ENCODE data around the gene CEP120.

DNA sequence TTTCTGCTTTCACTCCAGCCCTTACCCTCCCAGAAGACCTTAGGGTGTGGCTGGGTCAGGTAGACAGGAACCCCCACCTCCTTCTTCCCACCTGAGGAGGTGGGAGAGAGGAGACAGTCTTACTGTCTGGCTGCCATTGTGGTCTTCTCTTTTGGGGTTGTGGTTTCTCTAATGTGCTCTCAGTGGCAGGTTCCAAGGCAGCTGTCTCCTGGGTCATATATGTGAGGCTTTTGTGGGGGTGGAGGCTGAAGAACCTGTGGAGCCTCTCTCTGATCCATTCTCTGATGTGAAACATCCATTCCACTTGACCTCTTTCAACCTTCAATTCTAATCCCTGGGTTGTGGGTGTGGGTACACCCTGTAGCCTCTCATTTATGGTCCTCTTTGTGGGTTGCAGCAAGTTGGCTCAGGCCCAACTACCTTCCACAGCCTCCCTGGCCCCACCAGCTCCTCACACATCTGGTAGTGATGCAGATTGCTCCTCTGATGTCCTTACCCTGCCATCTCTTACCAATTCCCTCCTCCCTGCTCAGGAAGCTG lies 118.4 kb downstream of the CEP120 start:
- no peak for TF ChIP-seq POLR2A (IDR thresholded peaks at IDR 0.05)
- TF ChIP-seq, protein P1, sequence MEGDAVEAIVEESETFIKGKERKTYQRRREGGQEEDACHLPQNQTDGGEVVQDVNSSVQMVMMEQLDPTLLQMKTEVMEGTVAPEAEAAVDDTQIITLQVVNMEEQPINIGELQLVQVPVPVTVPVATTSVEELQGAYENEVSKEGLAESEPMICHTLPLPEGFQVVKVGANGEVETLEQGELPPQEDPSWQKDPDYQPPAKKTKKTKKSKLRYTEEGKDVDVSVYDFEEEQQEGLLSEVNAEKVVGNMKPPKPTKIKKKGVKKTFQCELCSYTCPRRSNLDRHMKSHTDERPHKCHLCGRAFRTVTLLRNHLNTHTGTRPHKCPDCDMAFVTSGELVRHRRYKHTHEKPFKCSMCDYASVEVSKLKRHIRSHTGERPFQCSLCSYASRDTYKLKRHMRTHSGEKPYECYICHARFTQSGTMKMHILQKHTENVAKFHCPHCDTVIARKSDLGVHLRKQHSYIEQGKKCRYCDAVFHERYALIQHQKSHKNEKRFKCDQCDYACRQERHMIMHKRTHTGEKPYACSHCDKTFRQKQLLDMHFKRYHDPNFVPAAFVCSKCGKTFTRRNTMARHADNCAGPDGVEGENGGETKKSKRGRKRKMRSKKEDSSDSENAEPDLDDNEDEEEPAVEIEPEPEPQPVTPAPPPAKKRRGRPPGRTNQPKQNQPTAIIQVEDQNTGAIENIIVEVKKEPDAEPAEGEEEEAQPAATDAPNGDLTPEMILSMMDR (IDR thresholded peaks at IDR 0.05) = no peak

Measured in lower leg skin (tissue), 3 donors.